Body of pancreas (tissue), 4 donors: ENCODE results near the gene KBTBD13.

ENCODE experiments used
- POLR2A ChIP-seq, 3 donors: fragments of 450-650 bp; IDR thresholded peaks; one replicate each; pipeline ENCODE4 v1.6.1; 2016; ENCODE audit warnings: antibody characterized with exemption in 3 of 3, mild to moderate bottlenecking in 2 of 3
- TF ChIP-seq, protein P1 (sequence below), 7 experiments: fragments of 450-650 bp in 4 of 7; fragments of 200-600 bp in 3 of 7; sonication (generic) in 3 of 7; IDR thresholded peaks; one replicate each; pipeline ENCODE4 v1.5.1; 2016 to 2019; ENCODE audit warnings: antibody characterized with exemption in 7 of 7

DNA sequence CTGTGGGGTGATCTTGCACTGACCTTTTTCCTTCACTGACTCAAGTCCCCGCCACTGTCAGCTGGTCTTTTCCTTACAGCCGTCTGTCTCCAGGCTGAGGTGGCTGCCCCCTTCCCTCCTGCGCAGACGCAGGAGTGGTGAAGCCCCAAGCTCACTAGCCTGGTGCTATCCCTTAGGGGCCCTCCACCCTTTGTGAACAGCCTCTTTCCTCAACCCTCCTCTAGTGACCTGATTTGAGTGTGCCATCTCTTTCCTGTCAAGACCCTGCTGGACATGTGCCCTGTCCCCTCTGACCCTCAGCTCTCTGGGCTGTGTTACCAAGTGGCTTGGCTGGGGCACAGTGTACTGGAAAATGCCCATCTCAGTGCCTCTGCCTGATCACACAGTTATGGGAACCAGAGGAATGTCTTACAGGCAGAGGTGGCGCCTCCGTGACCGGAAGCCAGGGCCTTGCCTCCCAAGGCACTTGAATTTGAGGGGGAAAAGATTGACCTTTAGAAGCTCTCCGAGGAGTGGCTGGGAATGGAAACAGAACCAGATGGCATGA lies 8.7 kb downstream of the KBTBD13 start:
- TF ChIP-seq, protein P1, sequence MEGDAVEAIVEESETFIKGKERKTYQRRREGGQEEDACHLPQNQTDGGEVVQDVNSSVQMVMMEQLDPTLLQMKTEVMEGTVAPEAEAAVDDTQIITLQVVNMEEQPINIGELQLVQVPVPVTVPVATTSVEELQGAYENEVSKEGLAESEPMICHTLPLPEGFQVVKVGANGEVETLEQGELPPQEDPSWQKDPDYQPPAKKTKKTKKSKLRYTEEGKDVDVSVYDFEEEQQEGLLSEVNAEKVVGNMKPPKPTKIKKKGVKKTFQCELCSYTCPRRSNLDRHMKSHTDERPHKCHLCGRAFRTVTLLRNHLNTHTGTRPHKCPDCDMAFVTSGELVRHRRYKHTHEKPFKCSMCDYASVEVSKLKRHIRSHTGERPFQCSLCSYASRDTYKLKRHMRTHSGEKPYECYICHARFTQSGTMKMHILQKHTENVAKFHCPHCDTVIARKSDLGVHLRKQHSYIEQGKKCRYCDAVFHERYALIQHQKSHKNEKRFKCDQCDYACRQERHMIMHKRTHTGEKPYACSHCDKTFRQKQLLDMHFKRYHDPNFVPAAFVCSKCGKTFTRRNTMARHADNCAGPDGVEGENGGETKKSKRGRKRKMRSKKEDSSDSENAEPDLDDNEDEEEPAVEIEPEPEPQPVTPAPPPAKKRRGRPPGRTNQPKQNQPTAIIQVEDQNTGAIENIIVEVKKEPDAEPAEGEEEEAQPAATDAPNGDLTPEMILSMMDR (IDR thresholded peaks at IDR 0.05): no peak
- no peak for TF ChIP-seq POLR2A (IDR thresholded peaks at IDR 0.05)
